A673 (cell line): ENCODE data around the gene FLOT2. TPM values are rescaled to one million over a fixed set of nuclear protein-coding genes. Genes with fewer than 3 reads are reported as not detected.
"Not testable (repeated sequence)": the region's sequence is repeated elsewhere in the genome, so short reads cannot be mapped to it uniquely, and the experiment has no call there.

Source experiments
- BruUV-seq: library from RNA; stranded (reverse); fragments of 400-500 nt; replicated peaks from 2 replicates; lab custom pipeline; 2021; lab: Mats Ljungman, UMichigan
- CTCF ChIA-PET: fragments of 300-600 bp; sonication (Branson Sonifier 250); formaldehyde crosslinking; loops from one replicate; lab custom pipeline; 2022; ENCODE audit warnings: antibody characterized with exemption; lab: Charles Lee
- POLR2A ChIA-PET: fragments of 300-600 bp; sonication (Branson Sonifier 250); formaldehyde crosslinking; loops from one replicate; lab custom pipeline; 2022; ENCODE audit warnings: antibody characterized with exemption; ENCODE audit not compliant: low non-redundant PET; lab: Charles Lee
- DNase-seq: peaks from one replicate; pipeline ENCODE4 v3.0.0-alpha.2; 2015; ENCODE audit warnings: low spot score
- H3K27ac ChIP-seq: fragments of 200-600 bp; sonication (generic); 2 replicates; pipeline ENCODE4 v1.5.1; 2016; ENCODE audit warnings: mixed run types, low read depth, mild to moderate bottlenecking, mixed read lengths, antibody characterized with exemption, low read length; ENCODE audit not compliant: poor library complexity, severe bottlenecking
- H3K27me3 ChIP-seq: fragments of 200-600 bp; sonication (generic); replicated peaks from 2 replicates; pipeline ENCODE4 v1.6.1; 2017; ENCODE audit warnings: mixed run types, low read depth, mild to moderate bottlenecking, mixed read lengths, antibody characterized with exemption, low read length; ENCODE audit not compliant: insufficient read depth, poor library complexity
- H3K36me3 ChIP-seq: fragments of 200-600 bp; sonication (generic); 2 replicates; pipeline ENCODE4 v1.6.1; 2016; ENCODE audit warnings: mixed run types, mild to moderate bottlenecking, mixed read lengths, antibody characterized with exemption, low read length; ENCODE audit not compliant: insufficient read depth, poor library complexity, severe bottlenecking
- H3K4me1 ChIP-seq: fragments of 200-600 bp; sonication (generic); 2 replicates; pipeline ENCODE4 v1.6.1; 2017; ENCODE audit warnings: mixed run types, mild to moderate bottlenecking, mixed read lengths, antibody characterized with exemption, low read length; ENCODE audit not compliant: insufficient read depth, poor library complexity, severe bottlenecking
- H3K4me3 ChIP-seq: fragments of 200-600 bp; sonication (generic); 2 replicates; pipeline ENCODE4 v1.5.1; 2016; ENCODE audit warnings: low read depth, mixed run types, mild to moderate bottlenecking, mixed read lengths, low read length; ENCODE audit not compliant: poor library complexity, severe bottlenecking
- H3K9me3 ChIP-seq: fragments of 200-600 bp; sonication (generic); 2 replicates; pipeline ENCODE4 v1.6.1; 2016; ENCODE audit warnings: mixed run types, low read depth, mild to moderate bottlenecking, mixed read lengths, antibody characterized with exemption, low read length; ENCODE audit not compliant: poor library complexity, severe bottlenecking
- CTCF ChIP-seq: fragments of 300-800, 200-600 bp; sonication (generic); conservative IDR thresholded peaks from 2 replicates; pipeline ENCODE4 v1.5.1; 2017; ENCODE audit warnings: low read depth, mild to moderate bottlenecking, antibody characterized with exemption, low read length, moderate library complexity, mixed read lengths
- EZH2 ChIP-seq: fragments of 200-600 bp; sonication (generic); IDR thresholded peaks from 2 replicates; pipeline ENCODE4 v1.6.1; 2017; ENCODE audit warnings: borderline replicate concordance, low read depth, mild to moderate bottlenecking, mixed read lengths, antibody characterized with exemption, low read length; ENCODE audit not compliant: poor library complexity, severe bottlenecking
- intact Hi-C: fragments of 100-400 bp; cut with micrococcal nuclease; formaldehyde crosslinking; loops from one replicate; pipeline ENCODE4 v1.10.0; 2022; ENCODE audit not compliant: unreplicated experiment
- total RNA-seq: library from RNA; stranded (reverse); gene quantifications from 2 replicates; pipeline ENCODE4 v1.2.3, GENCODE V29; 2021

The FLOT2 gene
- total RNA-seq, 1 experiment from 2014 or later: 79.1 TPM

GRCh38 chr17:28878158-28878910 lies 19.2 kb downstream of the FLOT2 start:
- CTCF ChIA-PET: interaction anchor here (1.2 to 1.3 kb wide), 2 partner anchors 115 to 117 kb away, joined by 3 to 9 read pairs; no protein-coding TSS in a partner anchor
- DNase-seq: no peak
- Histone ChIP-seq H3K27me3 (no peaks in the 10 kb centered on the region), H3K27ac (no peak overlapping the region), H3K4me1 (no peaks in the 10 kb centered on the region), H3K36me3 (peaks cover 28% of the 10 kb centered on the region), H3K4me3 (no peak overlapping the region), H3K9me3 (no peaks in the 10 kb centered on the region)
- POLR2A ChIA-PET: interaction anchor here (0.8 kb wide), 1 partner anchor 416 kb away, joined by 4 read pairs; no protein-coding TSS in a partner anchor
- no TSS peak for BruUV-seq
- intact Hi-C loops: no loop called here
- no peak for TF ChIP-seq EZH2
- no peak for TF ChIP-seq CTCF

DNA sequence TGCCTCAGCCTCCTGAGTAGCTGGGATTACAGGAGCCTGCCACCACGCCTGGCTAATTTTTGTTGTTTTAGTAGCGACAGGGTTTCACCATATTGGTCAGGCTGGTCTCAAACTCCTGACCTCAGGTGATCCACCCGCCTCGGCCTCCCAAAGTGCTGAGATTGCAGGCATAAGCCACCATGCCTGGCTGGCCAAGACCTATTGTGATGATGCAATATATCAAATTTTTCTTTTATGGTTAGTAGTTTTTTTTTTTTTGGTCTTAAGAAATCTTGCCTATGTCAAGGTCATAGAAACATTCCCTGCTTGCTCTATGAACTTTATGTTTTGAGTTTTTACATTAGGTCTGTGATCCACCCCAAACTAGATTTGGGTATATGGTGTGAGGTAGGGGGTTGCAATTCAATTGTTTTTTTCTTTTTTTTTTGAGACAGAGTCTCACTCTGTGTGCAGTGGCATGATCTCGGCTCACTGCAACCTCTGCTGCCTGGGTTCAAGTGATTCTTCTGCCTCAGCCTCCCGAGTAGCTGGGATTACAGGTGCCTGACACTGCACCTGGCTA lies 20.3 kb downstream of the FLOT2 start:
- intact Hi-C loops, POLR2A ChIA-PET, H3K4me3 ChIP-seq, H3K27ac ChIP-seq, H3K27me3 ChIP-seq, H3K4me1 ChIP-seq, H3K9me3 ChIP-seq, DNase-seq, BruUV-seq: not testable (repeated sequence)
- peaks cover 24% of the 10 kb centered on the region for H3K36me3 ChIP-seq
- CTCF ChIA-PET: interaction anchor here (1.0 kb wide), 1 partner anchor 114 kb away, joined by 3 read pairs; no protein-coding TSS in a partner anchor

DNA sequence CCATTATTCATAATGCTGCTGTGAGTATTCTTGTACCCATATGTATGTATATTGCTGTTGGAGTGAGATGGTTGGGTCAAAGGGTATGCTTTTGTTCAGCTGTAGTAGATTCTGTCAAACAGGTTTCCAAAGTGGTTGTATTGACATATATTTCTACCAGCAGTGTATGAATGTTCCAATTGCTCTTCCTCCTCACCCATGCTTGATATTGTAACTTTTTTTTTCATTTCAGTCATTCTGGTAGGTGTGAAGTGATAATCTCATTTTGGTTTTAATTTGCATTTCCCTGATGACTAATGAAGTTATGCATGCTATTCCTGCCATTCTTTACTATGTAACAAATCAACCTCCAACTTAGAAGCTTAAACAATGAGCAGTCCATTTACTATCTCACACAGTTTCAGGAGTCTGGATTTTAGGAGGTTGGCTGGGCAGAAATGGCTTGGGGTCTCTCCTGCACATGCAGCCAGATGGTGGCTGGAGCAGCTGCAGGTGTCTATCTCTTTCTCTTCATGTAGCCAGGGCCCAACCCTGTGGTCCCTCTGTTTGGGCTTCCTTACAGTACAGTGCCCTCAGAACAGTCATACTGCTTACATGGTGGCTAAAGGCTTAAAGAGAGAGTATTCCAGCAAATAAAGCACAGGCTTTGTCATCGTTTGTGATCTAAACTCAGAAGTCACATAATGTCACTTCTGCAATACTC lies 21.5 kb downstream of the FLOT2 start:
- no TSS peak for BruUV-seq

More for the DNA sequence above, 21.5 kb downstream of the FLOT2 start:
- no peak for DNase-seq
- TF ChIP-seq CTCF: no peak
- TF ChIP-seq EZH2: no peak
- ChIA-PET CTCF (interaction anchor here (1.0 kb wide), 1 partner anchor 112 kb away, joined by 3 read pairs; no protein-coding TSS in a partner anchor), POLR2A (no interaction called here)
- peaks cover 11% of the 10 kb centered on the region for H3K36me3 ChIP-seq
- no peaks in the 10 kb centered on the region for H3K27me3 ChIP-seq
- H3K27ac ChIP-seq: no peak overlapping the region
- H3K9me3 ChIP-seq: no peaks in the 10 kb centered on the region
- H3K4me3 ChIP-seq: no peak overlapping the region
- intact Hi-C loops: no loop called here
- H3K4me1 ChIP-seq: no peaks in the 10 kb centered on the region
